ELF-1 (cell line): ENCODE results near the gene TIMP3.

ENCODE experiments used
- DNase-seq: peaks from one replicate; pipeline ENCODE4 v3.0.0-alpha.2; 2016; ENCODE audit warnings: low read depth, low spot score

Gene TIMP3

GRCh38 chr22:32785321-32786026 is 16.0 kb upstream of the TIMP3 start:
- peak; percentile 23 for DNase-seq

GRCh38 chr22:32786027-32786418 is 15.5 kb upstream of the TIMP3 start:
- no peak for DNase-seq

- no peak for DNase-seq
These were observed 12.4 kb upstream of the TIMP3 start for GRCh38 chr22:32788904-32789624.

- DNase-seq: no peak
These were observed 11.5 kb upstream of the TIMP3 start for GRCh38 chr22:32789797-32790620.

GRCh38 chr22:32791056-32791455 is 10.4 kb upstream of the TIMP3 start:
- DNase-seq: no peak

- DNase-seq: no peak
These were observed 10.0 kb upstream of the TIMP3 start for GRCh38 chr22:32791485-32791884.

DNA sequence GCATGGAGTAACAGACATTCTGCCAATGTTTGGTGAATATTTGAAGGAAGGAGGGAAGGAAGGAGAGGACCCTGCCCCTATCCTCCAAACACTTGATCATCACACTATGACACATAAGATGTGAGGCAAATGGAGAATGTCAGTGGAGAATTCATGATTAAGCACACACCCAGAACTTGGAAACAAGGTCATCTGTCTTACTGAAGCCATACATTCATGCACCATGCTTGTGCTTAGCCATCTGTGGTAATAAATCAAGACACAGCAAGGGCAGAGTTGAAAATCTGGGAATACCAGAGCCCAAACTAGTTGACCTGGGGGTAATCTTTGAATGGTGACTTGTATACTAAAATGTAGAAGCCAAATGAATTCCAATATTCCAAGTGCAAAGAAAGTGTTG is 7.9 kb upstream of the TIMP3 start:
- no peak for DNase-seq

DNA sequence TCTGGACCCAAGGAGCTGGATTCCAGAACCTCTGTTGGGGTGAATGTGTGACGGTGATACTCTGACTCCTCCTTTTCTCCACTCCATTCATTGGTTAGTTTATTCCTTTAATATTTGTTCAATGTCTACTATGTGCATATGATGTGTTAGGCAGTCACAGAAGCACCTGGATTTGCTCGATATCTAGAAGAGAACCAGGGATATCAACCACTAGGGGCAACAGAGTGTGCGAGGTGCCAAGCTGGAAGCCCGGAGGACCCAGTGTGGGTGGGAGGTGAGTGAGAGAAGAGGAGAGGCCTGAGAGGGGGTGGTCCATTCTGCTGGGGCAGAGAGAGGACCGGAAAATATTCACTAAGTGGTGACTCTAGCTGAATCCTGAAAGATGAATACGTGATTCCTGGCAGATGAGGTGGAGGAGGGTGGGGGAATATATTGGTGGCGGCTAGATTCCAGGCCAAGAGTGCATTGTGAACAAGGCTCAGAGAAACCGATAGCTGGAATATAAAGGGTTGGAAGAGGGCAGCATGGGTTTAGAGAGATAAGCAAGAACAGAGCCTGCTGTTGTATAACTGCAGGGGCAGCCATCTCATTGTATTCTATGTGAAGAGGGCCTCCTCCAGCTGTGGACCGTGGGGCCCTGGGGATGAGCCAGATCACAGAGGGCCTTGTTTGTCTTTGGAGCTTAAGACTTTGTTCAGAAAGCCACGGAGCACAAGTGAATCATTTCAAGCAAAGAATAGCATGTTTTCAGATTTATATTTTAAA is 6.9 kb upstream of the TIMP3 start:
- DNase-seq: no peak

DNA sequence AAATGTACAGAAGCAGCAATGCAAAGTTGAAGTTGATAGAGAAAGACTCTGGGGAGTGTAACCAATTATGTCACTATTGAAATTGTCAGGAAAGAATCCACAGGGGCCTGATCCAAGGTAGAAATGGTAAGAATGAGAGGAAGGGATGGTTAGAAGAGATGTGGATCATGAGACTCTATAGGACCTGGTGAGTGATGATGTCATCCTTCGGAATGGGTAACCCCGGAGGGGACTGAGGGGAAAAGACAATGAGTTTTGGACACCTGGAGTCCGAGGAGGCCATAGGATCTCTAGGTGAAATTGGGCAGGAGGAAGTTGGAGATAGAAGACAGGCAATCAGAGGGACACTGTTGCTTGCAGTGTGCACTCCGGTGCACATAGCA is 6.3 kb upstream of the TIMP3 start:
- DNase-seq: no peak

DNA sequence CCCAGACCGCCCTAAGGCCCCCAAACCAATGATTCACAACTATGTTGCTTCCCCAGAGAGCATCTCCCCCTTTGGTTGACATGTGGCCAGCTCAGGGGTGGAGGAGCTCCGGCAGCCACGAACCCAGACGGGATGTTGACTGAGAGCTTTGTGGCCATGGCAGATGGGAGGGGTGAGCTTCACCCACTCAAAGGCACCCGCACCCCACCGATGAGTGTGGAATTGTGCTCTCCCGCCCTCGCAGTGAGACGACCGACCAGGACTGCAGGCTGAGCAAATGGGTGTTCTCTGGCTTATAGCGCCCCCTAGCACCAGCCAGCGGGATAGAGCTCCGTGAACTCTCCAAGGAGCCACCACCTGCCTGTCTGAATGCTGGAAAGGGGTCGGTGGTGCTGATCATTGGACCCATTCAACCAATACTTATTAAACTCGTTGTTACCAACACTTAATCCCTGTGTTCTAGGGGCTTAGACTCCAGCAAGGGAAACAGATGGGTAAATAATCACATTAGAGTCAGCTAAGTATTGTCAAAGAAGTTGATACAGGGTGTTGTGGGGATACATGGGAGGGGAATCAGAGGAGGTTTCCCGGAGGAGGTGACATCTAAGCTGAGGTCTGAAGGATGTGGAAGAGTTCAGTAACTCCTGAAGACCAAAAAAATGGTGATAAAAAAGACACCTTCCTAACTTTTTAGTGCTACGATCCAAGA is 4.5 kb upstream of the TIMP3 start:
- DNase-seq: peak; percentile 78

DNA sequence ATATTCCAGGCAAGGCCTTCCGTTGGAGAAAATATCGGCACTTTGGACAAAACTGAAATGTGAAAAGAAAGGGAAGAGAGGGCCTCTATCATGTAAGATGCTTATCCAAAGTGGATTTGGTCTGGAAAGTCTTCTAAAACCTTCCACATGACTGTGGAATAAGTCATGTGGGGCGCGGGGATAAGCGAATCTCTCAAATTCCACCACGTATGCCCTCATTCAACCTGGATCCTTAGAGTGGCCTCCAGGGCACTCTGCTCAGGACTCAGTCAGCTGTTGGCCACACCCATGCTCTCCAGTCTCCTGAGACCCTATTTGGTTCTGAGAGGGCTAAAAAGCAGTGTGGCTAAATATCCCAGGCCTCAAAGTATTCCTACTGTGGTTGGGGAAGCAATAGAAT is 2.0 kb upstream of the TIMP3 start:
- DNase-seq: no peak

- DNase-seq: no peak
These were observed 1.2 kb upstream of the TIMP3 start for GRCh38 chr22:32800158-32800882.

DNA sequence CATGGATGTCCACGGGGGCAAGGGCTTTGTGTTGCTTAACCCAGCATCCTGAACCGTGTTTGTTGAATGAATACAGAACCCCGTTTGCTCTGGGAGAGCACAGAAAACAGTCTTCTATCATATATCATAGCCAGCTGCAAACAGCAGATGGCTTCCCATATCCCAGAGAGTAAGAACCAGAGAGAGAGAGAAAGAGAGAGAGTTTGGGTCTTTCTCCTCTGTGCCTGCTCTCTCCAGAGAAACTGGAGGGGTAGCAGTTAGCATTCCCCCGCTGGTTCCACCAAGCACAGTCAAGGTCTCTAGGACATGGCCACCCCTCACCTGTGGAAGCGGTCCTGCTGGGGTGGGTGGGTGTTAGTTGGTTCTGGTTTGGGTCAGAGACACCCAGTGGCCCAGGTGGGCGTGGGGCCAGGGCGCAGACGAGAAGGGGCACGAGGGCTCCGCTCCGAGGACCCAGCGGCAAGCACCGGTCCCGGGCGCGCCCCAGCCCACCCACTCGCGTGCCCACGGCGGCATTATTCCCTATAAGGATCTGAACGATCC is 440 bp upstream of the TIMP3 start:
- no peak for DNase-seq

- peak; percentile 15 for DNase-seq
These were observed 796 bp downstream of the TIMP3 start for GRCh38 chr22:32802237-32802765.

GRCh38 chr22:32803020-32803737 is 1.7 kb downstream of the TIMP3 start:
- DNase-seq: peak; percentile 19

GRCh38 chr22:32803738-32804435 is 2.4 kb downstream of the TIMP3 start:
- DNase-seq: no peak

DNA sequence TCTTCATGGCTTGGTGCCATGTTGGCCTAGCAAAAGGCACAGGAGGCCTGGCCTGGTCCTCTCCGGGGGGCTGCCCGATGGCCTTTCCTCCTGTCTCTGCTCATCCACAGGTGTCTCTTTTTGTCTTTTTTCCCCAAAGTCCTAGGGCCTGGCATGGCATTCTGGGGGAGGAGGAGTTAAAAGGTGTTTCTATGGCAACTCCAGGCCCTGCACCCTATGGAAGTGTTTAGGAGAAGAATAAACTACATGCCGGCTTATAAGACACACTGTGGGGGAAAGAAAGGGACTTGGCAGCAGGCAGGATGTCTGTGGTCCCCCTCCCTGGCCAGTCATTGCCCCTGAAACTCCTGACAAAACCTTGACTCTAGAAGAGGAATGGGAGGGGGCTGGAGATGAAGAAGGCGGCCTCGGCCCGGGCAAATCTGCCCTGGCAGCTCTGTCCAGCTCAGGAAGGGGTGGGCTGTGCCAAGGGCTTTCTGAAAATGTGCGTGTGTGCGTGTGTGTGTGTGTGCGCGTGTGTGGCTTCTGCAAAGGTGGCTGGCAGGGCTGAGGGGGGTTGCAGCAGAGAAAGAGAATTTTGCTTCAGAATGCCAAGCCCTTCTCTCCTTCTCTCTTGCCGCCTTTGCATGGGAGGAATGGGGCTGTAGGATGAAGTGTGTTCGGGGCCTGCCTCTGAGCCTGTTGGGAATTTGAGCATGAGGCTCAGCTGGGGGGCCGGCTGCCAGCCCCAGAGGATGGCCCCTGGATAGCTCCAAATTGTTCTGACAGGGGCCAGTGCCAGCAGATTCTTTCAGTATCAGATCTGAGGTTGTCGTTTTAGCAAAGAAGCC is 3.2 kb downstream of the TIMP3 start:
- DNase-seq: no peak
